GM18951 (cell line): Measurements from ENCODE around the gene SERINC3.

Source experiments
- POLR2A ChIP-seq: IDR thresholded peaks from 4 replicates; pipeline ENCODE4 v1.6.1; 2011; ENCODE audit warnings: mild to moderate bottlenecking; ENCODE audit not compliant: insufficient read length, insufficient read depth; ENCODE audit errors: extremely low read depth
- in situ Hi-C: fragments of 300-500 bp; cut with MboI; formaldehyde crosslinking; loops from one replicate; pipeline ENCODE4 v1.12.0; 2022; ENCODE audit warnings: low sequenced_read_pairs, mixed read lengths, inconsistent platforms; ENCODE audit not compliant: unreplicated experiment

Gene SERINC3

DNA sequence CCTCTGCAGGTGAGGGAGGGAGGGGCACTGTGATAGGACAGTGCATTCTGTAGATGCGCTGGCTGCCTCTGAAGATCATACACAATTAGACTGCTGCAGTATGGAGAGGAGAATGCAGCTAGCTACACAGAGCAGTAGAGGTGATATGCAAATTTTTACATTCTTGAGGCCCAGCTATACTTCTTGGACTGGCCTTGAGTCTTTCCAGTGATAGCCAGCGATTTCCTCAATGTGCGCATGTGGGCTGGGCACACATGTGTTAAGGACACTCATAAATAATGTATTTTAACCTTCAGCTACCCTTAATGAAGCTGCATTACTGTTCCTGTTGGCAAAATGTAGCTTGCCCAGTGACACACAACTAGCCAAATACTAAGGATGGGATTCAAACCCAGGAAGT is 27.2 kb downstream of the SERINC3 start:
- TF ChIP-seq POLR2A = no peak
- in situ Hi-C loops = no loop called here

DNA sequence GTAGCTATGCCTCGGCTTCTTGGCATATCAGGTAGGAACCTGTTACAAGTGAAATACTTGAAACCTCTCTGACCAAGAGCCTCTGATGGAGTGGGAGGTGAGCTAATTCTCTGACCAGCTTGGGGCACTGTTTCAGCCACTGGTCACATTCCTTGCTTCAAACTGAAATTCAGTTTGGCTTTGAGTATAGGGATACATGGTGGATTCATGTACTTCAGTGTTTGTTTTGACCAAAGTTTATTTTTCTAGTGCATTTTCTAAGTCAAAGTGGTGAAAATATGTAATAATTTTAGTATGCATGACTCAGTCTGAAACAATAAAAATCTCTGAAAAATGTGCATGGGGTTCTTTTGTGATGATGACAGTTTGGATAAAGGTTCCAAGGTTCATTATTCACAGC is 27.6 kb downstream of the SERINC3 start:
- TF ChIP-seq POLR2A = no peak
- in situ Hi-C loops = no loop called here

DNA sequence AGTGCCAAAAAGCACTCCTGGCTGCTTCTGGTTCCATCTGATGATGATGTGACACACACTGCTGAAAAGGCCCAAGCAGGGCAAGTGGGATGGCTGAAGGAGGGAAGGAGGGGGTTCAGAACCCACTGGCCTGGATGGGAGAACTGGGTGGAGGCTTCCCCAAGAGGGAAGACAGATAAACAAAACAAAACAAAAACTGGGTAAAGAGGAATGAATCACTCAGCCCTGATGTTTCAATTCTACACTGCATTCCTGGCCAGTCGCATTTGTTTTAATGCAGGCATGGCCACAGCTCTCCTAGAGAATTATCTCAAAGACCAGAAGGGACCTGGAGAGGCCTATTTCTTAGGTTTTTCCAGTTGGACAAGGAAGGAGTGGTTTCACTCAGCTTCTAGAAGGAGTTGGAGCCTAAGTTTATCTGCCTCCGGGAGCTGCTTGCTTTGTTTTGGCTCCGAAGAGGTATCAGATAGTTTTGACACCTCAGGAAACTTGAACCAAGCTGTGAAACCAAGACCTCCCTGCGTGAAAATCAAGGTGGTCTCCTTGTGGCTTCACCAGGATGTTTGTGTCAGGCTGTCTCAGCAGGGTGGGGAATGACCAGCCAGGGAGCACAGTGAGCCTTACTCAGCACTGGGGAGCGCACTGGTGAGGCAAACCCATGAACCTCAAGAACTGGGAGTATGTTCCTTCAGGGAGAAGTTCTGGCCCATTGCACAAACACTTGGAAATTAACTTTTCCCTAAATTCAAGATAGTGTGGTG is 30.1 kb downstream of the SERINC3 start:
- no peak for TF ChIP-seq POLR2A
- in situ Hi-C loops = no loop called here

DNA sequence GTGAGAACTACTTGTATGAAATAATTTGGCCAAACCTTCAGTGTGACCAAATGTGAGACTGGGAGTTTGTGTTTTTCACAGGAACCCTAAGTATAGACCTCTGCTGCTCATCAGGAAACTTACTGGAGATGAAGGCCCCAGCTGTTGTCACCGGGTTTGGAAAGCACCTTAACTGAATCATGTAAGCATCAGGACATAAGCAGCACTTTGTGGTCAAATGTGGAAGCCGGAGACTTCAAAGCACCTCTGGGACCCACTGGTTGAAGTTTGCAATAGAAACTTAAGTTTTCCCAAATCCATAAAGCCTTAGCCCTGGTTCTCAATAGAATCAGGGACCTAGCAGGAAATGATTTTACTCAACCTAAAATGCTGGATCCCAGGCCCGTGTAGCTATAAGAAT is 31.9 kb downstream of the SERINC3 start:
- no peak for TF ChIP-seq POLR2A
- in situ Hi-C loops = no loop called here

DNA sequence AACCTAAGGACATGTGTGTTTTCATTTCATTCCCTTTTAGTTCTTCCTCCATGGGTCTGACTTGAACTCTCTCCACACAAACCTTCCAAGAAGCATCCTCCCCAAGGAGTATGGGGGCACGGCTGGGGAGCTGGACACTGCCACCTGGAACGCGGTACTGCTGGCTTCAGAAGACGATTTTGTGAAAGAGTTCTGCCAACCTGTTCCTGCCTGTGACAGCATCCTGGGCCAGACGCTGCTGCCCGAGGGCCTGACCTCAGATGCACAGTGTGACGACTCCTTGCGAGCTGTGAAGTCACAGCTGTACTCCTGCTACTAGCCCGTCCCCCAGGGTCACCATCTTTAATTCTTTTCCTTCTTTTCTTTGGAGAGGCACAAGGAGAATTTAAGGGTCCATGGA is 32.6 kb downstream of the SERINC3 start:
- no peak for TF ChIP-seq POLR2A
- in situ Hi-C loops = no loop called here

DNA sequence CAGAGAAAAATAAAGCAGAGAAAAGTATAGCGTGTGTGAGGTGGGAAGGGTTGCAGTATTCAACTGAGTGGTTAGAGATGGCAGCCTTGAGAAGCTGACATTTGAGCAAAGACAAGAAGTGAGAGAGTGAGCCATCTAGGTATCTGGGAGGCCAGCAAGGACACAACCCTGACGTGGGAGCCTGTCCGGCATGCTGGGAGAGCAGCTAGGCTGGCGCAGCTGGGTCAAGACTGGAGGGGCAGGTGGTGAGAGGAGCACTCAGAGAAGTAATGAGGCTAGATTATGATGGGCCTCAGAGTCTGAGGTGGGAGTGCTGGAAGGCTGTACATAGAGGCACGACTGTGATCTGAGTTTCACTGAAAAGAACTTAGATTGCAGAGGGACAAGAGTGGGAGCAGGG is 33.3 kb downstream of the SERINC3 start:
- in situ Hi-C loops = no loop called here
- no peak for TF ChIP-seq POLR2A

DNA sequence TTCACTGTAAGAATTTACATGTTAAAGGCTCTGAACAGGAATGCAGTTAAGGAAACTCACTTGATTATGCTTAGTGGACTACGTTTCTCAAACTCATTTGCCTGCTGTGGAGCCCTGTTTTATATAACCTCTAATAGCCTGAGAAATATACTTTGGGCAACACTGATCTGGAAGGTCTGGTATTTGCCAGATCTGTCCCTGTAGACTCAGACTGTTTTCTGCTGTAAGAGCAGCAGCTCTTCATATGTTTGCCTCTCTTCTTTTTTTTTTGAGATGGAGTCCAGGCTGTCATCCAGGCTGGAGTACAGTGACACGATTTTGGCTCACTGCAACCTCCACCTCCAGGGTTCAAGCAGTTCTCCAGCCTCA is 36.1 kb downstream of the SERINC3 start:
- in situ Hi-C loops = no loop called here
- TF ChIP-seq POLR2A = no peak

DNA sequence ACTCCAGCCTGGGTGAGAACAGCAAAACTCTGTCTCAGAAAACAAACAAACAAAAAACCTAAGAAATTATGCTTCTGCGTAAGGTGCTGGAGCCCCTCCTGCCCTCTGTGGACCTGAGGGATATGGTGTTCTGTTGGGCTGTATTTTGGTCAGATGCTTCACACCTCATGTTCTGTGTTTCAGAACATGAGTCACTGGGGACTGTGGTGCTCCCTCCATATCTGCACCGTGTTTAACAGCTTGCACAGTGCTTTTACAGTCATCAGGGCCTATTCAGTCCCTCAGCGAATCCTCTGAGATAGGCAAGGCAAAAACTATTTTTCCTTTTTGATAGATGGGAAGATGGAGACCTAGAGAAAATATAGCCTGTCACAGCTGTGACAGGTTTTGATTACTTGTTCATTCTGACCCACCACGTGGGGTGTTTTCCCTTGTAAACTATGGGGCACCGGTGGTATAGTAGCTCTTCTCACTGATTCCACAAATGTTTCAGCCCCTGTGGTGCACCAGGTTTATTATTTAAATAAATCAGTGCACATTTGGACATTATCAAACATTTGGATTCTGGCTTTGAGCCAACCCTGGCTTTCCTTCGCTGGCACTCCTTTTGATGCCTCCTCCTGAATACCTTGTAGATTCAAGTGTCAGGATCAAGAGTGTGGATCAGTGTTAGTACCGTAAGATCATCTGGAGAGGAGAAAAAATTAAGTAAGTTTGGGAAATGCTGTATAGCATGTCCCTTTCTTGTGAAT is 36.6 kb downstream of the SERINC3 start:
- TF ChIP-seq POLR2A = no peak
- in situ Hi-C loops = no loop called here

DNA sequence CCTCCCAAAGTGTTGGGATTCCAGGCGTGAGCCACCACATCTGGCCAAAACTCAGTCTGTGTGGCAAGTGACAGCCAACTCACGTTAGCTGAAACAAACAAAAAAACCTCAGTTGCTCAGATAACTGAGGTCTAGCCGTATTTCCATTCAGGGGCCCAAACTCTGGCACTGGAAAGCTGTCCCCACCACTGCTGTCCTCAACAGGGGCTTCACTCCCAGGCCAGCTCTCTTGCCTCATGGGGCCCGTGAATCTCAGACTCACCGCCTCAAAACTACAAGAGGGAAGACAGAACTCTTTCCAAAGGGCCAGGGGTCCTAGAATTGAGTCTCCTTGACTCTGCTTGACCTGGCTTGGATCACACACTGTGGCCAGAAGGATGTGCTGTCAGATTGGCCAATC is 38.8 kb downstream of the SERINC3 start:
- in situ Hi-C loops = no loop called here

DNA sequence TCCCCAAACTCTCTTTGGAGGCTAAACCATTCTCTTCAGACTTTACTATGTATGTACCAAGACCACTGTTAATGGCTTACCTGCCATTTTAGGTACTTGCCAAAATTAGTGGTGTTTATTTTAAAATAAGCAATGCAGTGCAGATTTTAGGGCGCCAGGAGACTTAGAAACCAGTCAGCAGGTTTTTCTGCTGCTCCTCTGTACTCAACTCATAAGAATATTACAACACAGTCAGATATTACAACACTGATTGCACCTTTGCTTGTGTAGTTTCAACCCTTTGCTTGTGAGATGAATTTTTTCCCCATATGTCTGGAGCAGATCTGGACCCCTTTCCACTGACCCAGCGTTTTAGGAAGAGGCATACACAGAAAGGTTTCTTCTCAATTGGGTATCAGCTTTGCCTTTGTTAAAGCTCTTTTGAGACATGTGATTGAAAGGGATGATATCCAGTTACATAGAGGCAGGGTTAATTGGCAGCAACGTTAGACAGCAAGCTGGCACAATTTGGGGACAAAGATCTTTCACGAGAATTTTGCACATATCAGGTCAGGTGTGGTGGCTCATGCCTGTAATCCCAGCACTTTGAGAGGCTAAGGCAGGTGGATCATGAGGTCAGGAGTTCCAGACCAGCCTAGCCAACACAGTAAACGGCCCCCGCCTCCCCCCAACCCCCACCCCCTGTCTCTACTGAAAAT is 40.0 kb downstream of the SERINC3 start:
- in situ Hi-C loops = no loop called here
- TF ChIP-seq POLR2A = no peak

More for the DNA sequence above, 38.8 kb downstream of the SERINC3 start:
- TF ChIP-seq POLR2A = no peak

DNA sequence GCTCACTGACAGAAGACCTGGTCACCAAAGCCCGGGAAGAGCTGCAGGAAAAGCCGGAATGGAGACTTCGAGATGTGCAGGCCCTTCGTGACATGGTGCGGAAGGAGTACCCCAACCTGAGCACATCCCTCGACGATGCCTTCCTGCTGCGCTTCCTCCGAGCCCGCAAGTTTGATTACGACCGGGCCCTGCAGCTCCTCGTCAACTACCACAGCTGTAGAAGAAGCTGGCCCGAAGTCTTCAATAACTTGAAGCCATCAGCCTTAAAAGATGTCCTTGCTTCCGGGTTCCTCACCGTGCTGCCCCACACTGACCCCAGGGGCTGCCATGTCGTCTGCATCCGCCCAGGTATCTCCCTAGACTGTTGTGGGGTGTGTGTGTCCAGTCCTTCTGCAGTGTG is 41.8 kb downstream of the SERINC3 start:
- TF ChIP-seq POLR2A = no peak
- in situ Hi-C loops = no loop called here

DNA sequence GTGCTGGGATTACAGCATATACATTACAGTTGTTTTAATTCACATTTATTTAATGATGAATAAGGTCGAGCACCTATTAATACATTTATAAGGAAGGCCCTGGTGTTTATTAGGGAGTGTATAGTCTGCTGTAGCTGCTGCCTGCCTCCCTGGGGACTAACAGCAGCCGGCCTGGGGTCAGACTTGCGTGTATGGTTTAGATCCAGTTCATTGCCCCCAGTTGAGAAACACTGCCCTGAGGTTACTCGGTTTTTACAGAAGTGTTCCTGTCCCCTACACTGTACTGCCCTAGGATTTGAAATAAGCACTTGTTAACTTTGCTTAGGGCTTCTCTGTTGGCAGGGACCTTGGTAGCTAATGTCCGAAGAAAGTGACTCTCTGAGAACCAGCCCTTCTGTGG is 42.2 kb downstream of the SERINC3 start:
- in situ Hi-C loops = no loop called here
- TF ChIP-seq POLR2A = no peak

DNA sequence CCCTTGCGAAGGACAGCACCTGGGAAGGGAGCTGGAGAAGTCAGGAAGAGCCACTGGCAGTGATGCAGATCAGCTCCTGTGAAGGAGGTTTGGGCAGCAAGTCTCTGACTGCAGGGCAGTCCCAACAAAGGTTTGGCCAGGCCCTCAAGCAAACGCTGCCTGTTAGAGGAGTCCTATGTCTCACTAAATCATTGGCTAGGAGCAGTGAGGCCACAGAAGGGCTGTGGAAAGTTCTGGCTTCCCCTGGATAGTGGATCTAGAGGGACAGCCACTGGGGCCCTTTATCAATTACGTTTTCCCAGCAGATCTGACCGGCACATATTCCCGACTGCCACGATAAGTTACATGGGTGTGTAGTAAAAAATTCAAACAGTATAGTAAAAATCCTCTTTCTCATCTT is 43.7 kb downstream of the SERINC3 start:
- no peak for TF ChIP-seq POLR2A
- in situ Hi-C loops = no loop called here

DNA sequence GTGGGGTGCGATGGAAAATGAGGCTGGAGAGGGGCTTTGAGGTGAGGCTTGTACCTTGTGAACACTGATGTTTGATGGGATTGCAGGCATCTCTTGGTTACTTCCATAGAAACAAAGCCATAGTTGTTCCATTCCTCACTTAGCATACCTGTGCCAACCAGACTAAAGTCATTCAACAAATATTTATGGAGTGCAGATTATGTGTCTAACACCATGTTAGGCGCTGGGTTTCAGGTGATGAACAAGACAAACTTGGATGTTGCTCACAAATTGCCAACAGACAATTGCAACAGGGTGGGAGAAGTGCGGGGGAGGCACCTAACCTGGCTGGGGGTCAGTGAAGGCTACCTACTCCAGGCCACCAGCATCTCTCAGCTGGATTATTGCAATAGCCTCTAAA is 44.7 kb downstream of the SERINC3 start:
- no peak for TF ChIP-seq POLR2A
- in situ Hi-C loops = no loop called here
